Keratinocyte (primary cell): ENCODE measurements around the gene STEEP1.

ENCODE experiments used
- CTCF ChIP-seq, 3 experiments: IDR thresholded peaks in 1 of 3; conservative IDR thresholded peaks in 1 of 3; optimal IDR thresholded peaks in 1 of 3; 2 replicates in 2 of 3; 3 replicates in 1 of 3; pipeline versions ENCODE3 to v1.5.1; 2011; ENCODE audit warnings: low read length in 3 of 3, mild to moderate bottlenecking in 3 of 3, moderate library complexity in 2 of 3, control low read depth in 1 of 3, inconsistent platforms in 1 of 3; ENCODE audit not compliant: insufficient read depth in 2 of 3; ENCODE audit errors: extremely low read depth in 1 of 3
- EZH2 ChIP-seq: IDR thresholded peaks from one replicate; pipeline ENCODE4 v1.6.1; 2012; ENCODE audit warnings: inconsistent platforms, mild to moderate bottlenecking, low read length, moderate library complexity

- TF ChIP-seq EZH2 (no peak), CTCF (optimal IDR thresholded peaks at IDR 0.05 in 1 of 3, IDR thresholded peaks at IDR 0.05 in 1 of 3, conservative IDR thresholded peaks at IDR 0.05 in 1 of 3; ENCODE audit: extremely low read depth in 1 of 3, insufficient read depth in 2 of 3, low read length in 3 of 3) (peak; percentile 41 to 42 (median 42))
Measured at GRCh38 chrX:119488749-119489148, 76.5 kb downstream of the STEEP1 start.
